ENCODE results near the gene TSPAN7. TPM values are rescaled to one million over a fixed set of nuclear protein-coding genes. Genes with fewer than 3 reads are reported as not detected.

TSPAN7 gene
- total and polyA plus RNA-seq, 2 of the 8 experiments (the other 6 are each of a cell fraction or from before 2014, with no cell fraction given): 32.1 to 37.7 TPM

GRCh38 chrX:38668771-38669170 is 107.4 kb downstream of the TSPAN7 start:
- WGBS, 2 experiments (ENCODE audit: extremely low coverage in 1 of 2, insufficient coverage in 1 of 2, insufficient read length in 1 of 2, insufficient replicate concordance in 2 of 2, low coverage in 1 of 2, low lambda C conversion rate in 2 of 2, missing lambda C conversion rate in 1 of 2): 100% methylated on average over 1 of the region's 1 CpG; no CpG with 5 or more reads in 1 of the 2 experiments
- Histone ChIP-seq H3K18ac (ENCODE audit: extremely low read depth, low read length) (no peak overlapping the region), H4K5ac (ENCODE audit: insufficient read length, low read depth, low read length) (no peak overlapping the region), H3K23ac (ENCODE audit: insufficient read length) (no peak overlapping the region), H2BK120ac (replicated peaks; ENCODE audit: low read depth, low read length) (no peak overlapping the region), H2BK5ac (ENCODE audit: low read depth, low read length) (no peak overlapping the region), H3K9me3 (ENCODE audit: insufficient read depth in 2 of 2, low read depth in 1 of 2, low read length in 1 of 2) (no peaks in the 10 kb centered on the region), H4K20me1 (replicated peaks in 1 of 2; ENCODE audit: control insufficient read depth in 1 of 2, insufficient read depth in 2 of 2, low read length in 2 of 2) (no peaks in the 10 kb centered on the region), H2BK15ac (ENCODE audit: low read length) (no peak overlapping the region), H3K23me2 (ENCODE audit: low read depth, low read length) (no peaks in the 10 kb centered on the region), H3K4me1 (replicated peaks in 1 of 4; ENCODE audit: control insufficient read depth in 3 of 4, insufficient read depth in 4 of 4, low read length in 3 of 4) (no peaks in the 10 kb centered on the region), H3K27me3 (replicated peaks in 1 of 4; ENCODE audit: control insufficient read depth in 3 of 4, extremely low read depth in 1 of 4, insufficient read depth in 3 of 4, low read length in 3 of 4) (no peaks in the 10 kb centered on the region), H2BK20ac (ENCODE audit: low read length) (no peak overlapping the region), H3K27ac (ENCODE audit: low read depth, low read length) (no peak overlapping the region), H3K14ac (ENCODE audit: insufficient read length) (no peak overlapping the region), H3K9ac (replicated peaks in 1 of 4; ENCODE audit: extremely low read depth in 1 of 4, low read depth in 3 of 4, low read length in 3 of 4) (no peak overlapping the region), H4K8ac (ENCODE audit: extremely low read depth, insufficient read depth, low read length) (no peak overlapping the region), H3K36me3 (ENCODE audit: control insufficient read depth in 2 of 4, insufficient read depth in 4 of 4, low read length in 3 of 4) (no peaks in the 10 kb centered on the region), H4K91ac (replicated peaks; ENCODE audit: insufficient read length, low read length) (no peak overlapping the region), H2AK5ac (ENCODE audit: low read depth, low read length) (no peak overlapping the region), H3K79me1 (ENCODE audit: low read depth, low read length) (no peaks in the 10 kb centered on the region), H3K4ac (replicated peaks; ENCODE audit: insufficient read length, low read depth, low read length) (no peak overlapping the region), H3K79me2 (ENCODE audit: control insufficient read depth in 1 of 2, insufficient read depth in 2 of 2, low read length in 2 of 2) (no peaks in the 10 kb centered on the region), H3K4me3 (ENCODE audit: extremely low read depth in 1 of 4, insufficient read depth in 2 of 4, low read depth in 3 of 4, low read length in 4 of 4) (no peak overlapping the region), H2AFZ (ENCODE audit: low read length) (no peak overlapping the region), H3K56ac (replicated peaks; ENCODE audit: insufficient read length, low read depth, low read length) (no peak overlapping the region), H3K4me2 (ENCODE audit: insufficient read depth in 1 of 2, low read depth in 2 of 2, low read length in 2 of 2) (no peak overlapping the region), H2BK12ac (ENCODE audit: low read depth, low read length) (no peak overlapping the region)
- ChIA-PET CTCF (ENCODE audit: partially characterized antibody) (interaction anchor here (0.5 kb wide), 1 partner anchor 75 kb away, joined by 3 read pairs; no protein-coding TSS in a partner anchor), POLR2A (ENCODE audit: partially characterized antibody) (no interaction called here)
- TF ChIP-seq TBP (IDR thresholded peaks at IDR 0.05; ENCODE audit: low read depth, low read length): no peak
- FAIRE-seq (no peak), DNase-seq (ENCODE audit: low read depth in 1 of 2, low spot score in 2 of 2) (no peak)

Measured in H1 (cell line).